ENCODE measurements around the gene WNT10A.

Gene WNT10A

DNA sequence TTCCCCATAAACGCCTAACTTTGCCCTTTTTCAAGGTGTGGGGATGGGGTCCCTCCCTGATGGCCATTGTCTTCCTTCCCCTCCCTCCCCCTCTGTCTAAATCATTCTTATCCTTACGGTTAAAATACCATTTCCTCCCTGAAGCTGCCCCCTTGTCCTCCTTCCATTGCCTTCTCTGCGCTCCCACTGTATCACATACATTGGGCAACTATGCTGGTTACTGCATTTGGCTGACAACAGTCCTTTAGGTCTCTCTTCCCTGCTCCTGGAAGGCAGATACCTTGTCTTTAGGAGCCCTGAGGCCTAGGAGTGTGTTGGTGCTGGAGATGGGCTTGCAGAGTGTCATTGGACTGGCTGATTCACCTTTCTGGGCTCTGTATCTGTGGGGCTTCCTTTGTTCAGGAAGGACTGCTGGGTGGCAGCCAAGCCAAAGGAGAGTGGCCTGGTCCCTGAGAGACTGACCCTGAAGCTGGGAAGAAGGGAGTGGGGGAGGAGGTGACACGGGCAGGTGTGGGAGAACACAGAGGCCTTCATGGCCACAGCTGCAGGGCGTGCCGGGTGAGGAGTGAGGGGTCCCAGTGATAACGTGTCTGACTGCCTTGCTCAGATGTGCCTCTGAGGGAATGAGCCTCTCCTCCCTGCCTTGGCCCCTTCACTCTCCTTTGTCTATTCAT is 18.9 kb upstream of the WNT10A start:
- DNase-seq (ENCODE audit: low spot score) = no peak
- TF ChIP-seq, protein P1, sequence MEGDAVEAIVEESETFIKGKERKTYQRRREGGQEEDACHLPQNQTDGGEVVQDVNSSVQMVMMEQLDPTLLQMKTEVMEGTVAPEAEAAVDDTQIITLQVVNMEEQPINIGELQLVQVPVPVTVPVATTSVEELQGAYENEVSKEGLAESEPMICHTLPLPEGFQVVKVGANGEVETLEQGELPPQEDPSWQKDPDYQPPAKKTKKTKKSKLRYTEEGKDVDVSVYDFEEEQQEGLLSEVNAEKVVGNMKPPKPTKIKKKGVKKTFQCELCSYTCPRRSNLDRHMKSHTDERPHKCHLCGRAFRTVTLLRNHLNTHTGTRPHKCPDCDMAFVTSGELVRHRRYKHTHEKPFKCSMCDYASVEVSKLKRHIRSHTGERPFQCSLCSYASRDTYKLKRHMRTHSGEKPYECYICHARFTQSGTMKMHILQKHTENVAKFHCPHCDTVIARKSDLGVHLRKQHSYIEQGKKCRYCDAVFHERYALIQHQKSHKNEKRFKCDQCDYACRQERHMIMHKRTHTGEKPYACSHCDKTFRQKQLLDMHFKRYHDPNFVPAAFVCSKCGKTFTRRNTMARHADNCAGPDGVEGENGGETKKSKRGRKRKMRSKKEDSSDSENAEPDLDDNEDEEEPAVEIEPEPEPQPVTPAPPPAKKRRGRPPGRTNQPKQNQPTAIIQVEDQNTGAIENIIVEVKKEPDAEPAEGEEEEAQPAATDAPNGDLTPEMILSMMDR (IDR thresholded peaks at IDR 0.05) = no peak
- Histone ChIP-seq H3K4me3 (no peak overlapping the region), H3K27ac (no peak overlapping the region)

DNA sequence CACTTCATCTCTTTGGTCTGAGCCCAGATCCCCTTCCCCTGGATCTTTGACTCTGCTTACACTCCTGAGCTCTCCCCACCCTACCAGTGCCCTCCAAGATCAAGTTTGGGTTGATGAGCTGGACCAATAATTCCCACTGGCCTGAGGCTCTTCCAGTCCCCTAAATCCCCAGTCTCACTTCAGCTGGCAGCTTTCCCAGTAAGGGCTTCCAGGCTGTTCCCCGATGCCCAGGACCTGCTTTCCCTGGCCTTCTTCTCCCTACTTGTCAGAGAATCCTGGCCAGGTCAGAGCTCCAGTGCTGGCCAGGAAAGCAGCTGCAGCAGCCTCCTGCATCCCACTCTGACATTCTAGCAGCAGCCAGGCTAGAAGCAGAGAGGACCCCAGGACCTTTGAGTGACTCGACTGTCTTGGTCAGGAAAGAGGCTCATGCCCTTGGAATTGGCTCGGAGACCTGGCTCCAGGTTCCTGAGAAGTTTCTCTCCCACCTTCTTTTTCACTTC is 17.6 kb upstream of the WNT10A start:
- no peak for DNase-seq (ENCODE audit: low spot score)
- TF ChIP-seq, protein P1 (IDR thresholded peaks at IDR 0.05) = no peak
- no peak overlapping the region for H3K4me3 ChIP-seq
- no peak overlapping the region for H3K27ac ChIP-seq

DNA sequence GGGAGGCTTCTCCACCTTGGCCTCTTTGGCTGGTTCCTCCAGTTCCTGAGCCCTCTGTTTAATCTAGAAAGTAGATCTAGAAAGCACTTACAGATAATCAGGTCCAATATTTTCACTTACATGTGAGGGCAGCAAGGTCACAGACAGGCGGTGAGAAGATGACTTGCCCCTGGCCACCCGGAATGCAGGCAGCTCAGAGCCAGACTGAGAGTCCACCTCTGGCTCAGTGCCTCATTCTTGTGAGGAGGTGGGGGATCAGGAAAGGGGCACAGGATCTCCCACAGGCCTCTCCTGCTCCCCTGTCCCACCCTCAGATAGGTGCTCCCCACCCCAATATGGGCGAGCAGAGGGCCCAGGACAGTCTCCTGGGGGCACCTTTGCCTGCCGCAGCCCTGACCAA is 15.3 kb upstream of the WNT10A start:
- TF ChIP-seq, protein P1 (IDR thresholded peaks at IDR 0.05) = no peak
- no peak for DNase-seq (ENCODE audit: low spot score)
- no peak overlapping the region for H3K27ac ChIP-seq
- no peak overlapping the region for H3K4me3 ChIP-seq

DNA sequence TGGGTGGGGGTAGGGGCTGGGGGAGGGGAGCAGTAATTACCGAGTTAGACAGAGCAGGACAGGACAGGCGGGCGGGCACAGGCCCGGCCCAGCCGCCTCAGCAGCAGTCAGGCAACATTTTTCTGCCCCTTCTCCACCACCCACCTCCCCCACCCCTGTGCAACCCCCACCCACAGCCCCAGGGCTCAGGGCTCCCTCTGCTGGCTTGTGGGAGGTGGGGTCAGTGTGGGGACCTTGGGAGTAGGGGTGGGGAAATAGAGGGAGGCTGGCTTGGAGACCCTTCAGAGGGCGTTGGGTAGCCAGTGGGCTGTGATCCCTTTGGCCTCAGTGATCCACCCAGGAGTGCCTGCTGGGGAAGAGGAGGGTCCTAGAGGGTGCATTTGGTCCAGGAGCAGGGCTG is 14.7 kb upstream of the WNT10A start:
- H3K27ac ChIP-seq = peak overlapping the region in 1 of 2 donors; percentile 11
- no peak for DNase-seq (ENCODE audit: low spot score)
- H3K4me3 ChIP-seq = no peak overlapping the region
- TF ChIP-seq, protein P1 (IDR thresholded peaks at IDR 0.05) = no peak

DNA sequence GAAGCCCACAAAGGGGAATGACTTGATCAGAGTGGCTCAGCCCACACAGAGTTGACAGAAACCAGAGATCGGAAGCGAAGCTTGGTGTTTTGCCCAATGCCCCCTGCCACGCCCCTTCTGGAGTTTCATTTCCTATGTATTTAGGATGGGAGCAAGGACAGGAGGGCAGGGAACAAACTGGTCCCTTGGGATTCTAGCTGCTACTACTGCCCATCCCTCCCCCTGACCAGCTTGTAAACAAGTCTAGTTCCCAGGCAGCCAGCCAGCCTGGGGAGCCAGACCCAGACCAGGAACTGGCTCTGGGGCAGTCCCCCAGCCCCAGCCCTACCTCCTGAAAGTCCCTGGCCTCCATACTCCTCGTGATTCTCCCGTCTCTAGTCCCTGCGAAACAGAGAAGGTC is 12.8 kb upstream of the WNT10A start:
- TF ChIP-seq, protein P1 (IDR thresholded peaks at IDR 0.05) = no peak
- no peak for DNase-seq (ENCODE audit: low spot score)
- Histone ChIP-seq H3K27ac (no peak overlapping the region), H3K4me3 (no peak overlapping the region)

DNA sequence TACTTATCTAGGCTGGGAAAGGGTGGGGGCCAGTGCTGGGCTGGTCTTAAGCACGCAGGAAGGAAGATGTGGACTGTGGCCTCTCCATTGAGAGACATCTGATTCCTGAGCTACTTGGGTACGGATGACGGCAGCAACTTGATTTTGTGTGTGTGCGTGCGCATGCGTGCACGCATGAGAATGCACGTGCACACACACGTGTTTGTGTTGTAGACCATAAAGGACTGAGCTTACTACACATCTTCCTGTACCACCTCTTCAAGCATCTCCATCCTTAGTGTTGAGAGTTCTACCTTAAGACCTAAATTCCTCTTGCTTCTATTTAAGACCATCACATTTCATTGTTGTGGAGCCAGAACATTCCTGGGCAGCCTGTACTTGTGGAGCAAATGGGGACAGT is 11.6 kb upstream of the WNT10A start:
- no peak for DNase-seq (ENCODE audit: low spot score)
- no peak overlapping the region for H3K4me3 ChIP-seq
- H3K27ac ChIP-seq = no peak overlapping the region
- TF ChIP-seq, protein P1 (IDR thresholded peaks at IDR 0.05) = no peak

GRCh38 chr2:218870984-218871344 is 9.7 kb upstream of the WNT10A start:
- TF ChIP-seq, protein P1 (IDR thresholded peaks at IDR 0.05) = no peak
- Histone ChIP-seq H3K4me3 (peak overlapping the region; percentile 60), H3K27ac (no peak overlapping the region)
- DNase-seq (ENCODE audit: low spot score) = no peak

Data from coronary artery (tissue), 2 donors.